ENCODE data around the gene GRIK4.

GRIK4 gene

DNA sequence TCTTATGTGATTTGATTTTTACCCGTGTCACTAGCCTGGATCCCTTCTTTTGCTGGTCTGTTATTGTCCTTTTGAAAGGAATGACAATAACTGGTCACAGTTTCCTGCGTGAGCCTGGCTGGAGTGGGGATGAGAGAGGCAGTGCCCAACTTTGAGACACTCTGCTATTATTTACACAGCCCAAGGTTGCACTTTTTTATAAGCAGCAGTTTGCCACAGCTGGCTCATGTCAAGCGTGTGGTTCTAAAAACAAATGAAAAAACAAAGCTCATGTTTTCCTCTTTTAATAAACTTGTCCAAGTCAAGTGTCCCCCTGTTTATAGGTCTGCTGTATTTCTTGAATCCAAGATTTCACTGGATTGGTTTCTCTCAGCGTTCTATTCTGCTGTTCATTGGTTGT is 201.3 kb downstream of the GRIK4 start:
- no peak overlapping the region for H3K4me3 ChIP-seq (ENCODE audit: low read depth, low read length)
- DNase-seq (ENCODE audit: low read depth): no peak
- TF ChIP-seq, protein P1, sequence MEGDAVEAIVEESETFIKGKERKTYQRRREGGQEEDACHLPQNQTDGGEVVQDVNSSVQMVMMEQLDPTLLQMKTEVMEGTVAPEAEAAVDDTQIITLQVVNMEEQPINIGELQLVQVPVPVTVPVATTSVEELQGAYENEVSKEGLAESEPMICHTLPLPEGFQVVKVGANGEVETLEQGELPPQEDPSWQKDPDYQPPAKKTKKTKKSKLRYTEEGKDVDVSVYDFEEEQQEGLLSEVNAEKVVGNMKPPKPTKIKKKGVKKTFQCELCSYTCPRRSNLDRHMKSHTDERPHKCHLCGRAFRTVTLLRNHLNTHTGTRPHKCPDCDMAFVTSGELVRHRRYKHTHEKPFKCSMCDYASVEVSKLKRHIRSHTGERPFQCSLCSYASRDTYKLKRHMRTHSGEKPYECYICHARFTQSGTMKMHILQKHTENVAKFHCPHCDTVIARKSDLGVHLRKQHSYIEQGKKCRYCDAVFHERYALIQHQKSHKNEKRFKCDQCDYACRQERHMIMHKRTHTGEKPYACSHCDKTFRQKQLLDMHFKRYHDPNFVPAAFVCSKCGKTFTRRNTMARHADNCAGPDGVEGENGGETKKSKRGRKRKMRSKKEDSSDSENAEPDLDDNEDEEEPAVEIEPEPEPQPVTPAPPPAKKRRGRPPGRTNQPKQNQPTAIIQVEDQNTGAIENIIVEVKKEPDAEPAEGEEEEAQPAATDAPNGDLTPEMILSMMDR (conservative IDR thresholded peaks at IDR 0.05; ENCODE audit: low read depth, low read length): no peak

DNA sequence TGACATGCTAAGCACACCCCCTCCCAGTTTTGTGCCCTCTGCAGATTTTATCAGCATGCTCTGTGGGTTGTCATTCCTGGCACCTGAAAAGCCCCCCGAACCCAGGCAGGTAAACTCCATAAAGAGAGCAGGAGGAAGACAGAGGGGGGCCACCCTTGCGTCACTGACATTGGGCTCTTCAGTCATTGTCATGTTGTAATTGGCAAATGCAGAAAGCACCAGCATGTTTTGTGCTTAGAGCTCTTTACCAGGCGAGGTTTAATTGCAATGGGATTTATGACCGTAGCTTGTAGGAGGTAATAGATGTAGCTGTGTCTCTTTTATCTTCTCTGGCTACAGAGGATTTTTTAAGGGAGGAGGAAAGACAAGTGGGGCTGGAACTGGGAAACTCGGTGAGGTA is 201.7 kb downstream of the GRIK4 start:
- TF ChIP-seq, protein P1 (conservative IDR thresholded peaks at IDR 0.05; ENCODE audit: low read depth, low read length): no peak
- no peak for DNase-seq (ENCODE audit: low read depth)
- H3K4me3 ChIP-seq (ENCODE audit: low read depth, low read length): no peak overlapping the region

DNA sequence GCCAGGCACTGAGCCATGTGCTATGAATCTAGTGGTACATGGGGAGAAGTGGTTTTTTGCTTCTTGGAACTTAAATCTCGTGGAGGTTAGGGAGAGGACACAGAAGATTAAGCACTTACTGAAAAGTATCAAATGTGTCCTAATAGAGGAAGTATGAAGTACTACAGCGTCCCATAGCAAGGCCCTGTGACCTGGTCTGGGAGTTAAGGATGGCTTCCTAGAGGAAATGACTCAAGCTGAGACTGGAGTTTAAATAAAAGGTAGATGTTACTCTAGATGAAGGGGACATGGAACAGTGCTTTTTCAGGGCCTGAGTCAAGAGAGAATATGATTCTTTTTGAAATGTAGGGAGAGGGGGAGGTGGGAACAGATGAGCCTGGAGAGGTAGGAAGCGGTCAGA is 202.9 kb downstream of the GRIK4 start:
- DNase-seq (ENCODE audit: low read depth): peak; percentile 9
- H3K4me3 ChIP-seq (ENCODE audit: low read depth, low read length): no peak overlapping the region
- TF ChIP-seq, protein P1 (conservative IDR thresholded peaks at IDR 0.05; ENCODE audit: low read depth, low read length): no peak

- peak; percentile 34 for DNase-seq (ENCODE audit: low read depth)
- TF ChIP-seq, protein P1 (conservative IDR thresholded peaks at IDR 0.05; ENCODE audit: low read depth, low read length): peak; percentile 68
- H3K4me3 ChIP-seq (ENCODE audit: low read depth, low read length): peak overlapping the region; percentile 36
Observed at GRCh38 chr11:120715239-120715638, 203.7 kb downstream of the GRIK4 start.

GRCh38 chr11:120717042-120717441 is 205.5 kb downstream of the GRIK4 start:
- DNase-seq (ENCODE audit: low read depth): no peak
- TF ChIP-seq, protein P1 (conservative IDR thresholded peaks at IDR 0.05; ENCODE audit: low read depth, low read length): no peak
- H3K4me3 ChIP-seq (ENCODE audit: low read depth, low read length): no peak overlapping the region

DNA sequence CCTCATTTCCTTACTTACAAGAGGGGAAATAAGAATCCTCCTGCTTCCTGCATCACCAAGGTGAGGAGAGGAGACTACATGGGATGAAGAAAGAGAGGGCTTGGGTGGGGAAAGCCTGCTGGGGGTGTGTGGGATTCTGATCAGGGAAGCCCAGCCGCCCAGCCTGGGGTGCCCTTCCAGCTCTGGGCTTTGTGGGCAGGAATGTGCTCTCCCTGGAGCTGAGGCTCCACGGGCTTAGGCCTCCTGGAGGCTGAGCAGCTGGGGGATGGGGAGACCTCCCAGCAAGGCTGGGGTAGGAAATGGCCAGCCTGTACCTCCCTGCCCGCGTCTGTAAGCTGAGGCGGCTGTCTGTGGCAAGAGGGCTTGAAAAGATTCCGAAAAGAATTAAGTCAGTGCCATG is 206.1 kb downstream of the GRIK4 start:
- DNase-seq (ENCODE audit: low read depth): no peak
- no peak overlapping the region for H3K4me3 ChIP-seq (ENCODE audit: low read depth, low read length)
- TF ChIP-seq, protein P1 (conservative IDR thresholded peaks at IDR 0.05; ENCODE audit: low read depth, low read length): no peak

GRCh38 chr11:120718171-120718570 is 206.6 kb downstream of the GRIK4 start:
- no peak for DNase-seq (ENCODE audit: low read depth)
- TF ChIP-seq, protein P1 (conservative IDR thresholded peaks at IDR 0.05; ENCODE audit: low read depth, low read length): no peak
- H3K4me3 ChIP-seq (ENCODE audit: low read depth, low read length): no peak overlapping the region

All from choroid plexus epithelial cell (primary cell).